Esophagus muscularis mucosa (tissue), 3 donors: Measurements from ENCODE around the gene MTHFD2L.
A peak's percentile ranks its signal among the peaks of the same experiment; 100 is the strongest.

ENCODE experiments used
- POLR2AphosphoS5 ChIP-seq, 2 donors: sonication (generic); formaldehyde crosslinking; IDR thresholded peaks; one replicate each; pipeline ENCODE4 v1.6.1; 2017; ENCODE audit warnings: antibody characterized with exemption in 2 of 2
- TF ChIP-seq, protein P1 (sequence below), 3 experiments: fragments of 200-600 bp in 2 of 3; fragments of 450-650 bp in 1 of 3; sonication (generic) in 2 of 3; IDR thresholded peaks; one replicate each; pipeline ENCODE4 v1.5.1; 2017 to 2019; ENCODE audit warnings: antibody characterized with exemption in 3 of 3, mild to moderate bottlenecking in 2 of 3, moderate library complexity in 1 of 3

DNA sequence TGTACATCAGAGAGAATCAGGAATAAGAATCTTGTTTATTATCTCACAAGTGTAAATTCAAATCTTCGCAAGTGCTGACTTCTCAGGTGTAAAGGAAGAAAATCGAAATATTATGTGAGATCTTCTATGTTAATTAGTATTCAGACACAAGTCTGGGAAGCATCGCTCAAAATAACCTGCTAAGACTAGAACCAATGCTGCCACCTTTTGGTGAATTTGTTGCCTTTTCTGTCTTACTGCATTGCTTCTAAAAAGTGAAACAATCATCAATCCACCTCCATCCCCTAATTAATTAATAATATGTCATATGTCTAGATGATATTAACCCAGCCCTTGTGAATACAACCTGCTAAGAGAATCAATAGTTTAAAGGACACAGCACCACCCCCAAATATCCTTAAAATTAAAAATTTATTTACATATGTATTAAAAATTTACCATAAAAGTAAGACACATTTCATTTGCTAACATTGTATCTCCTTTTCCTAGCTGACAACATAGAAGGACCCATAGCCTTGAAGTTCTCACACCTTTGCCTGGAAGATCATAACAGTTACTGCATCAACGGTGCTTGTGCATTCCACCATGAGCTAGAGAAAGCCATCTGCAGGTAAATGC is 153.9 kb downstream of the MTHFD2L start:
- TF ChIP-seq, protein P1, sequence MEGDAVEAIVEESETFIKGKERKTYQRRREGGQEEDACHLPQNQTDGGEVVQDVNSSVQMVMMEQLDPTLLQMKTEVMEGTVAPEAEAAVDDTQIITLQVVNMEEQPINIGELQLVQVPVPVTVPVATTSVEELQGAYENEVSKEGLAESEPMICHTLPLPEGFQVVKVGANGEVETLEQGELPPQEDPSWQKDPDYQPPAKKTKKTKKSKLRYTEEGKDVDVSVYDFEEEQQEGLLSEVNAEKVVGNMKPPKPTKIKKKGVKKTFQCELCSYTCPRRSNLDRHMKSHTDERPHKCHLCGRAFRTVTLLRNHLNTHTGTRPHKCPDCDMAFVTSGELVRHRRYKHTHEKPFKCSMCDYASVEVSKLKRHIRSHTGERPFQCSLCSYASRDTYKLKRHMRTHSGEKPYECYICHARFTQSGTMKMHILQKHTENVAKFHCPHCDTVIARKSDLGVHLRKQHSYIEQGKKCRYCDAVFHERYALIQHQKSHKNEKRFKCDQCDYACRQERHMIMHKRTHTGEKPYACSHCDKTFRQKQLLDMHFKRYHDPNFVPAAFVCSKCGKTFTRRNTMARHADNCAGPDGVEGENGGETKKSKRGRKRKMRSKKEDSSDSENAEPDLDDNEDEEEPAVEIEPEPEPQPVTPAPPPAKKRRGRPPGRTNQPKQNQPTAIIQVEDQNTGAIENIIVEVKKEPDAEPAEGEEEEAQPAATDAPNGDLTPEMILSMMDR (IDR thresholded peaks at IDR 0.05), result peak; percentile 40 to 52 (median 50)
- no peak for TF ChIP-seq POLR2AphosphoS5 (IDR thresholded peaks at IDR 0.05)
